Esophagus muscularis mucosa (tissue), 4 donors: Measurements from ENCODE around the gene TASL. TPM values are rescaled to one million over a fixed set of nuclear protein-coding genes. Genes with fewer than 3 reads are reported as not detected.

ENCODE experiments used
- small RNA-seq, 3 donors: library from RNA; depleted of rRNA; stranded (forward); fragments of <200 nt; gene quantifications; one replicate each; pipeline ENCODE3, GENCODE V24; 2016
- total RNA-seq, 4 donors: library from RNA; depleted of rRNA; stranded (reverse); fragments of >200 nt; gene quantifications; one replicate each; pipeline versions ENCODE4 v1.1.0 to v1.2.1, GENCODE V29; 2016

Gene TASL
- total RNA-seq, 4 donors from 2014 or later = 0.13 to 0.75 (median 0.37) TPM

Small RNA genes within 50 kb of the gene (small RNA-seq; reads per million reads assigned to genes)
- gene CKS1BP6 = 0 reads per million in 3 donors

Other genes with a start within 250 kb of the TASL start
- 10 to 100 TPM in 1 of 4 donors, 1 to 10 TPM in 3; 2.5 to 16.9 (median 4.9) TPM for gene GK, start 75.7 kb upstream of the TASL start, total RNA-seq